Activated naive CD8-positive, alpha-beta T cell treated with anti-CD3 and anti-CD28 coated beads, Interleukin-2, amount 50 U/mL, for 24 hours (primary cell): ENCODE results near the gene GPN1.

ENCODE experiments used
- ATAC-seq: fragments of 150-1000 bp; cut with Tn5 transposase; one replicate; pipeline ENCODE4 v1.10.0; 2021
- DNase-seq: peaks from one replicate; pipeline ENCODE4 v3.0.0; 2021
- H3K27ac Mint-ChIP-seq: one replicate; pipeline ENCODE4 v1.8.0; 2021; ENCODE audit warnings: mild to moderate bottlenecking, mixed read lengths
- H3K27me3 Mint-ChIP-seq: one replicate; pipeline ENCODE4 v1.8.0; 2021; ENCODE audit warnings: mixed read lengths
- H3K36me3 Mint-ChIP-seq: one replicate; pipeline ENCODE4 v1.8.0; 2021; ENCODE audit warnings: low read depth, mixed read lengths
- H3K4me1 Mint-ChIP-seq: one replicate; pipeline ENCODE4 v1.8.0; 2021; ENCODE audit warnings: mixed read lengths
- H3K4me3 Mint-ChIP-seq: one replicate; pipeline ENCODE4 v1.8.0; 2021; ENCODE audit warnings: mild to moderate bottlenecking, moderate library complexity, mixed read lengths
- H3K9me3 Mint-ChIP-seq: one replicate; pipeline ENCODE4 v1.8.0; 2021; ENCODE audit warnings: mixed read lengths

GPN1 gene

GRCh38 chr2:27645197-27645596, 16.3 kb downstream of the GPN1 start:
- peaks cover 1% of the 10 kb centered on the region for H3K4me1 Mint-ChIP-seq
- ATAC-seq (no peak), DNase-seq (no peak)
- no peaks in the 10 kb centered on the region for H3K9me3 Mint-ChIP-seq
- H3K27me3 Mint-ChIP-seq = no peaks in the 10 kb centered on the region
- H3K27ac Mint-ChIP-seq = no peak overlapping the region
- H3K4me3 Mint-ChIP-seq = no peak overlapping the region
- H3K36me3 Mint-ChIP-seq = peaks cover 55% of the 10 kb centered on the region

- peaks cover 2% of the 10 kb centered on the region for H3K4me1 Mint-ChIP-seq
- ATAC-seq = no peak
- DNase-seq = no peak
- H3K4me3 Mint-ChIP-seq = no peak overlapping the region
- H3K9me3 Mint-ChIP-seq = no peaks in the 10 kb centered on the region
- H3K36me3 Mint-ChIP-seq = peaks cover 51% of the 10 kb centered on the region
- no peaks in the 10 kb centered on the region for H3K27me3 Mint-ChIP-seq
- H3K27ac Mint-ChIP-seq = no peak overlapping the region
Measured at GRCh38 chr2:27647289-27647688, 18.4 kb downstream of the GPN1 start.

GRCh38 chr2:27647737-27648136, 18.9 kb downstream of the GPN1 start:
- no peaks in the 10 kb centered on the region for H3K27me3 Mint-ChIP-seq

GRCh38 chr2:27651056-27651455, 22.2 kb downstream of the GPN1 start:
- DNase-seq (no peak), ATAC-seq (no peak)
- peaks cover 68% of the 10 kb centered on the region for H3K36me3 Mint-ChIP-seq
- H3K27me3 Mint-ChIP-seq = no peaks in the 10 kb centered on the region
- H3K9me3 Mint-ChIP-seq = no peaks in the 10 kb centered on the region
- H3K4me1 Mint-ChIP-seq = peaks cover 22% of the 10 kb centered on the region
- no peak overlapping the region for H3K27ac Mint-ChIP-seq
- H3K4me3 Mint-ChIP-seq = no peak overlapping the region

More at GRCh38 chr2:27647737-27648136, 18.9 kb downstream of the GPN1 start:
- ATAC-seq (no peak), DNase-seq (no peak)
- Mint-ChIP-seq H3K4me3 (no peak overlapping the region), H3K27ac (peak overlapping the region; percentile 41), H3K4me1 (peaks cover 6% of the 10 kb centered on the region), H3K9me3 (no peaks in the 10 kb centered on the region), H3K36me3 (peaks cover 54% of the 10 kb centered on the region)

- Mint-ChIP-seq H3K4me3 (no peak overlapping the region), H3K4me1 (peaks cover 22% of the 10 kb centered on the region), H3K9me3 (no peaks in the 10 kb centered on the region), H3K27me3 (no peaks in the 10 kb centered on the region), H3K27ac (peak overlapping the region; percentile 43), H3K36me3 (peaks cover 66% of the 10 kb centered on the region)
- no peak for ATAC-seq
- DNase-seq = no peak
Measured at GRCh38 chr2:27652341-27652740, 23.5 kb downstream of the GPN1 start.

- Mint-ChIP-seq H3K27me3 (no peaks in the 10 kb centered on the region), H3K36me3 (peaks cover 61% of the 10 kb centered on the region), H3K4me3 (no peak overlapping the region), H3K4me1 (peaks cover 22% of the 10 kb centered on the region), H3K27ac (peak overlapping the region; percentile 43), H3K9me3 (no peaks in the 10 kb centered on the region)
- DNase-seq = no peak
- ATAC-seq = no peak
Measured at GRCh38 chr2:27652790-27653189, 23.9 kb downstream of the GPN1 start.

GRCh38 chr2:27653397-27653796, 24.5 kb downstream of the GPN1 start:
- ATAC-seq = no peak
- H3K9me3 Mint-ChIP-seq = no peaks in the 10 kb centered on the region
- peak overlapping the region; percentile 43 for H3K27ac Mint-ChIP-seq
- no peak overlapping the region for H3K4me3 Mint-ChIP-seq
- H3K36me3 Mint-ChIP-seq = peaks cover 55% of the 10 kb centered on the region
- H3K27me3 Mint-ChIP-seq = no peaks in the 10 kb centered on the region
- DNase-seq = no peak
- H3K4me1 Mint-ChIP-seq = peaks cover 22% of the 10 kb centered on the region

GRCh38 chr2:27655155-27655951, 26.5 kb downstream of the GPN1 start:
- Mint-ChIP-seq H3K9me3 (no peaks in the 10 kb centered on the region), H3K27ac (no peak overlapping the region), H3K36me3 (peaks cover 53% of the 10 kb centered on the region), H3K4me3 (no peak overlapping the region), H3K4me1 (peaks cover 28% of the 10 kb centered on the region), H3K27me3 (no peaks in the 10 kb centered on the region)
- ATAC-seq = no peak
- no peak for DNase-seq

- H3K36me3 Mint-ChIP-seq = peaks cover 22% of the 10 kb centered on the region
- no peak overlapping the region for H3K27ac Mint-ChIP-seq
- ATAC-seq = no peak
Measured at GRCh38 chr2:27661371-27661770, 32.5 kb downstream of the GPN1 start.

GRCh38 chr2:27663285-27664153, 34.7 kb downstream of the GPN1 start, which contains the start of the genes SLC4A1AP and SUPT7L:
TSS of gene SLC4A1AP (plus strand) at chr2:27663889. CDS start at chr2:27663915, 26 bp downstream.
TSS of gene SUPT7L (minus strand) at chr2:27663614. CDS start at chr2:27662192, 1,422 bp downstream.
- H3K36me3 Mint-ChIP-seq = peaks cover 25% of the 10 kb centered on the region
- peaks cover 2% of the 10 kb centered on the region for H3K27me3 Mint-ChIP-seq
- no peaks in the 10 kb centered on the region for H3K9me3 Mint-ChIP-seq
- DNase-seq (peak; percentile 76), ATAC-seq (peak; percentile 83)
- H3K4me1 Mint-ChIP-seq = peaks cover 50% of the 10 kb centered on the region
- peak within 1 kb of the TSS; percentile 99 for H3K4me3 Mint-ChIP-seq
- peak within 1 kb of the TSS; percentile 99 for H3K27ac Mint-ChIP-seq

More at GRCh38 chr2:27661371-27661770, 32.5 kb downstream of the GPN1 start:
- no peak for DNase-seq
- peaks cover 2% of the 10 kb centered on the region for H3K27me3 Mint-ChIP-seq
- peaks cover 44% of the 10 kb centered on the region for H3K4me1 Mint-ChIP-seq
- peak overlapping the region; percentile 99 for H3K4me3 Mint-ChIP-seq
- H3K9me3 Mint-ChIP-seq = no peaks in the 10 kb centered on the region

GRCh38 chr2:27664154-27664574, 35.3 kb downstream of the GPN1 start:
- peaks cover 50% of the 10 kb centered on the region for H3K4me1 Mint-ChIP-seq

GRCh38 chr2:27664622-27665363, 35.9 kb downstream of the GPN1 start:
- H3K9me3 Mint-ChIP-seq = no peaks in the 10 kb centered on the region
- peaks cover 47% of the 10 kb centered on the region for H3K4me1 Mint-ChIP-seq
- H3K4me3 Mint-ChIP-seq = peak overlapping the region; percentile 99
- DNase-seq = no peak
- ATAC-seq = no peak
- H3K36me3 Mint-ChIP-seq = peaks cover 30% of the 10 kb centered on the region
- H3K27me3 Mint-ChIP-seq = peaks cover 2% of the 10 kb centered on the region
- H3K27ac Mint-ChIP-seq = peak overlapping the region; percentile 99

More at GRCh38 chr2:27664154-27664574, 35.3 kb downstream of the GPN1 start:
- H3K27me3 Mint-ChIP-seq = peaks cover 2% of the 10 kb centered on the region
- peak overlapping the region; percentile 99 for H3K4me3 Mint-ChIP-seq
- DNase-seq (no peak), ATAC-seq (peak; percentile 34)
- no peaks in the 10 kb centered on the region for H3K9me3 Mint-ChIP-seq
- peaks cover 31% of the 10 kb centered on the region for H3K36me3 Mint-ChIP-seq
- peak overlapping the region; percentile 99 for H3K27ac Mint-ChIP-seq

- H3K4me1 Mint-ChIP-seq = peaks cover 39% of the 10 kb centered on the region
- peaks cover 2% of the 10 kb centered on the region for H3K27me3 Mint-ChIP-seq
- H3K4me3 Mint-ChIP-seq = no peak overlapping the region
- H3K36me3 Mint-ChIP-seq = peaks cover 33% of the 10 kb centered on the region
- no peaks in the 10 kb centered on the region for H3K9me3 Mint-ChIP-seq
- DNase-seq (no peak), ATAC-seq (no peak)
- H3K27ac Mint-ChIP-seq = no peak overlapping the region
Measured at GRCh38 chr2:27667446-27667845, 38.6 kb downstream of the GPN1 start.

GRCh38 chr2:27671235-27671634, 42.4 kb downstream of the GPN1 start:
- no peak overlapping the region for H3K27ac Mint-ChIP-seq
- no peaks in the 10 kb centered on the region for H3K9me3 Mint-ChIP-seq
- H3K4me1 Mint-ChIP-seq = peaks cover 12% of the 10 kb centered on the region
- DNase-seq (no peak), ATAC-seq (no peak)
- no peak overlapping the region for H3K4me3 Mint-ChIP-seq
- H3K36me3 Mint-ChIP-seq = peaks cover 46% of the 10 kb centered on the region
- no peaks in the 10 kb centered on the region for H3K27me3 Mint-ChIP-seq
